NCI-H128 (cell line): Measurements from ENCODE around the gene COPS8.

Experiments used
- DNase-seq: peaks from one replicate; lab custom pipeline; 2025; ENCODE audit not compliant: unreplicated experiment; lab: John Stamatoyannopoulos, UW

The COPS8 gene

DNA sequence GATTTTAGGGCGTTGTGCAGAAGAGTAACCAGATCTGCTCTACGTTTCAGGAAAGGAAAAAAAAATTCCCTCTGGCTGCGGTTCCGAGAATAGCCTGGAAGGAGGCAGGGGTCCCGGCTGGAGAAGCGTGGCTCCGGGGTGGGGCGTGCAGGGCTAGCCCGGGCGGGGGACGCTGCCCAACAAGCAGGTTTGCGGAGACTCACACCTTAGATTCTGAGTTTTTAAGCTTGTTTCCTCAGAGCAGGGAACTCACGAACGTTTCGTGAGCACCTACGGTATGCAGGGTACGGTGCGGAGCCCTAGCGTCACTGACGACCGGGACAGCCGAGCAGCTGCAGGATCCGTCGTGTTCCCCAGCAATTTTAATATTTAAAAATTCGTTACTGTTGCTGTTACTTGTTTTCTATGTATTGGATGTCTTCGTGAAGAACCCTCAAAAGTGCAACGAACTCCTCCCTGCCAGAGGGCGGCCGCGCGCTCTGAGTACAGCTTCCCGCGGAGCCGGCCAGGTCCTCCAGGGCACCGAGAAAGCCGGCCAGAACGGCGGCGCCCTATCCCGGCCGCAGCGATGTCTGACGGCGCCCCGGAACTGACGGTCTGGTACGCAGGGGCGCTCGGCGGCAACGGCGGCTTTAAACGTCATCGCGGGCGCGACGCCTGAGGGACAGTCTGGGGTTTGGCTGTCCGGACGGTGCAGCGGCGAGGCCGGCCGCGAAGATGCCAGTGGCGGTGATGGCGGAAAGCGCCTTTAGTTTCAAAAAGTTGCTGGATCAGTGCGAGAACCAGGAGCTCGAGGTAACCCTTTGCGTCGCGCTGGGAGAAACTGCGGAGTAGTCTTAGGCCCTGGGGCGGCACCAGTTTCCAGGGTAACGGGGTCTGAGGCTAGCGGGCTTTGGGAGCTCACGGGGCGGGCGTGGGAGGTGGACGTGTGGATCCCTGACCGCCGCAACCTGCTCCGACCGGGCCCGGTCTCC, at the start of gene COPS8:
COPS8 (plus strand) TSS at position 642 of the 974 bp plus-strand sequence; CDS start at position 718, 76 bp downstream.
- peak; percentile 52 for DNase-seq

GRCh38 chr2:237039301-237040031, 46.2 kb upstream of the COPS8 start:
- DNase-seq = no peak

GRCh38 chr2:237041231-237041630, 44.5 kb upstream of the COPS8 start:
- no peak for DNase-seq

GRCh38 chr2:237042101-237042500, 43.6 kb upstream of the COPS8 start:
- no peak for DNase-seq

GRCh38 chr2:237043866-237044265, 41.8 kb upstream of the COPS8 start:
- DNase-seq = no peak

- no peak for DNase-seq
Observed at GRCh38 chr2:237044281-237044680, 41.4 kb upstream of the COPS8 start.

DNA sequence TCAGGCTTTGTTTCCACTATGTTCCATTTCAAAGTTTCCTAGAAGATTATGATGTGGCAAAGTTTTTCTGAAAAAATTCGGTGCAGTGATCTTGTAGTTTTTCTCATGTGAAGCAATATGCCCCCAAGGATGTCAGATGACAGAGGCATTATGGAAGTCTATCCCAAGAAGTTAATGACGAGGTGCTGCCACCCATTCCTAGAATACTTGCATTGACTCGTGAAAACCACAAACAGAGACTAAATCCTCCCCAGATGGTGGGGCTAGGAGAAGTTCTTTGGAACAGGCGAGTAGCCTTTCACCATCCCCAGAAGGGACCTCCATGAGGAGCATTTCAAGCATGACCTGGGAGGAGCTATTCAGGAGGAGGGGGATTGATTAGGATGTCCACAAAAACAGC, 40.2 kb upstream of the COPS8 start:
- DNase-seq = no peak

DNA sequence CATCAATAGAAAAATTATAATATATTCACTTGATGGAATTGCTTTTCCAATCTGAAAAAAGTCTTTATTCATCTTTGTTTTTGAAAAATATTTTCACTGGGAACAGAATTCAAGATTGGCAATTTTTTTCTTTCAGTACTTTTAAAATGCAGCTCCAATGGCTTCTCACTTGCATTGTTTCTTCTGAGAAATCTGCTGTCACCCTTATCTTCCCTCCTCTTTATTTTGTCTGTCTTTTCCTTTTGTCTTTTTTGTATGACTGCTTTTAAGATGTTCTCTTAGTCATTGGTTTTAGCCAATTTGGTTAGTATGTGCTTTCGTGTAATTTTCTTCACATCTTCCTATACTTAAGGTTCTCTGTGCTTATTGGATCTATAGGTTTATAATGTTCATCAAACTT, 37.1 kb upstream of the COPS8 start:
- no peak for DNase-seq

- DNase-seq = no peak
Observed at GRCh38 chr2:237051861-237052260, 33.8 kb upstream of the COPS8 start.

DNA sequence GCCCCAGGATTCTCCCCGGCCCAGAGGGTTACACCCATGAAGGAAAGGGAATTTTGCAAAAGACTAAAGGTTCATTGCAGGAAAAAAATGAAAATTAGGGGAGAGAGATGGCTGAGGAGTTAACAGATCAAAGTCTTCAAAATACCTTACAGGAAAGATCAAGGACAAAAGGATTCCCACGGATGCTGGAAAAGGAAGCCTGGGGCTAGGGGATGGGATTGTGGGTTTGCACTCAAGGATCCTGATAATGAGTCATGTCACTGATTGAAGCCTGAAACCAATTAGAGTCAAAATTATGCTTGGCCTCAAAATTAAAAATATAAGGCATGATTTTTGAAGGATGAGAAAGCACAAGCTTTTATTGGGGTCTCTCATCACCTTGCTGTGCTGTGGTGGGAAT, 32.6 kb upstream of the COPS8 start:
- DNase-seq = no peak

DNA sequence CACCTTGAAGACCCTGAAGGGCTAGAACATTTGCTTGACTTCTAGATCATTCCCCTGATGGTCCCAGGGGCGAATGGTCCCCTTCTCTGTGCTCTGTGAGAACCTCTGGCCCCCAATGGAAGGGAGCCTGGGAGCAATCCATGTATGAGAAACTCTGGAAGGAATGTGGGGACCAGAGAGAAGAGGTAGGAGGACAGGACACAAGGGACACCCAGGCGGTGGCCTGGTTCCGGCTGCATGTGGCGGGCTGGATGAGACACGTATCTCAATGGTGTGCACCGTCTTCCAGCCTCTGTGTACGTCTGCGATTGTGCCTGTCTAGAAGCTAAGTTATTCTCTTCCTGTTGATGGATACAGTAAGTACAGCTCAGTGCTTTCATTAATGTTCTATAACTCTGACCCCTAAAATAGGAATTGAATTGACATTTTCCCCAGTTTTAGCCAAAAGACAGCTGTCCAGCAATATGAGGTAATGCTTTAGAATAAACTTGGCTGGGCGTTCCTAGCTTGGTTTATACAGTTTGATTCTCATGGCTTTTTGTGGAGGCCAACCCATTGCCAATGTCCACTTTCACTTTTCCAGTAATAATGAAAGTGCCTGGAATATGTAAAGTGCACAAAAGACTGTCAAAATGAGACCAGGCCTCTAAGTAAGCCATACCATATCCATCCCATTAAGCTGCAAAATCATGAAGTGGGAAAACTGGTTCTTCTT, 30.1 kb upstream of the COPS8 start:
- DNase-seq = no peak

GRCh38 chr2:237056287-237056875, 29.3 kb upstream of the COPS8 start:
- DNase-seq = no peak

GRCh38 chr2:237057107-237057506, 28.6 kb upstream of the COPS8 start:
- DNase-seq = no peak

DNA sequence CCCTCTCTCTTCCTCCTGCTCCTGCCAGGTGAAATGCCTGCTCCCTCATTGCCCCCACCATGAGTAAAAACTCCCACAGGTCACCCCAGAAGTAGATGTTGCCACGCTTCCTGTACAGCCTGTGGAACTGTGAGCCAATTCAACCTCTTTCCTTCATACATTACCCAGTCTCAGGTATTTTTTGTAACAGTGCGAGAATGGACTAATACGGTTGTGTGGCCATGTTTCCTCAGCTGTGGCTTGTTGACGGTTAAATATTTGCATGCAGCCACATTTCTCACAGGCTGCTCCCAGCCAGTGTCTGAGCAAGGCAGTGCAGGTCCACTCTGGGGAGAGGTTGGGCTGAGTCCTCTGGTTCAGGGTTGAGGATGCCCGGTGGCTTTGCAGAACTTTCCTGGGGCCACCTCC, 27.8 kb upstream of the COPS8 start:
- DNase-seq = no peak

- no peak for DNase-seq
Observed at GRCh38 chr2:237058423-237058822, 27.3 kb upstream of the COPS8 start.

GRCh38 chr2:237059155-237059875, 26.4 kb upstream of the COPS8 start:
- DNase-seq = no peak

- DNase-seq = peak; percentile 20
Observed at GRCh38 chr2:237060534-237061312, 25.0 kb upstream of the COPS8 start.

DNA sequence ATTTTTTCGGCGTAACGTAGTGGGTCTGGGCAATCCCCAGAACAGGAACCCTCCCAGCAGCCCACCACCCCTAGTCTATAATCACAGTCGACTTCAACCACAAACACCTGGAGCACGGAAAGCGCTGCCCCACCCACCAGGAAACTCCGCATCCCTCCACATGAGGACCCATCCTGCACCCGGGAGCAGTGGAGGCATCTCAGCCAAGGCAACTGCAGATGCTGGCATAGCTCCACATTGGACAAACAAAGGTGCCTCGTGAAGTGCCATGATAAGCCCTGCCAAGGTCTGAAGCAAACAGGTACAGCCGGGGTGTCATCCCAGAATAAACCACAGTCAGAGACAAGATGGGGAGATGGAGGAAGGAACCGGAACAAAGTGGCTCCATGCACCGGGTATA, 24.3 kb upstream of the COPS8 start:
- DNase-seq = no peak

GRCh38 chr2:237062585-237062984, 23.1 kb upstream of the COPS8 start:
- no peak for DNase-seq
